BJ (cell line): Measurements from ENCODE around the gene ENOSF1. TPM values are rescaled to one million over a fixed set of nuclear protein-coding genes. Genes with fewer than 3 reads are reported as not detected.

ENCODE experiments used
- CTCF ChIA-PET: fragments of 350-600 bp; formaldehyde crosslinking; extraction: SDS; loops from one replicate; lab custom pipeline; 2021; ENCODE audit warnings: antibody characterized with exemption, inconsistent platforms; lab: Yijun Ruan, JAX
- POLR2A ChIA-PET: fragments of 300-600 bp; sonication (Branson Sonifier 250); formaldehyde crosslinking; extraction: SDS; loops from one replicate; lab custom pipeline; 2021; ENCODE audit warnings: antibody characterized with exemption; lab: Charles Lee
- DNase-seq: peaks from one replicate; pipeline ENCODE4 v3.0.0-alpha.2; 2011; ENCODE audit warnings: low read depth
- H3K27me3 ChIP-seq: 2 replicates; pipeline ENCODE4 v1.6.0; 2011; ENCODE audit warnings: low read length; ENCODE audit not compliant: control insufficient read depth, insufficient read depth
- H3K36me3 ChIP-seq: 2 replicates; pipeline ENCODE4 v1.5.1; 2011; ENCODE audit warnings: low read length; ENCODE audit not compliant: control insufficient read depth, insufficient read depth
- H3K4me3 ChIP-seq: 2 replicates; pipeline ENCODE4 v1.5.1; 2011; ENCODE audit warnings: low read depth, mild to moderate bottlenecking, control low read depth, low read length
- polyA plus RNA-seq: library from polyadenylated mRNA; depleted of rRNA; stranded (reverse); fragments of >200 nt; gene quantifications from 2 replicates; pipeline ENCODE4 v1.2.3, GENCODE V29; 2011
- TF ChIP-seq, protein P1 (sequence below): IDR thresholded peaks from 2 replicates; pipeline ENCODE4 v1.5.1; 2011; ENCODE audit warnings: low read depth, mild to moderate bottlenecking, control low read depth, inconsistent platforms, low read length, moderate library complexity; ENCODE audit not compliant: insufficient read depth

Gene ENOSF1
- polyA plus RNA-seq, 1 experiment: 16.4 TPM

DNA sequence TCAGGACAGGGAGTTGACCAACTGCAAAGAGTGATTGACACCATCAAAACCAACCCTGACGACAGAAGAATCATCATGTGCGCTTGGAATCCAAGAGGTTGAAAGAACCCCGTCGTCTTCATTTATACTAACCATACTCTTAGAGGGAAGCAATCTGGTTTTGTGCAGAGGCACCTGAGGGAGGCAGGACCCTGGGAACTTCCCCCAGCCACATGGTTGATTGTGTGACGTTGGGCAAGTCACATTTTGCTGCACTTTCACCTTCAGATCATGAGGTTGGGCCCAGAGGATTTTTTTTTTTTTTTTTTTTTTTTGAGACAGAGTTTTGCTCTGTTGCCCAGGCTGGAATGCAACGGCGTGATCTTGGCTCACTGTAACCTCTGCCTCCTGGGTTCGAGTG is 43.4 kb downstream of the ENOSF1 start:
- no peak overlapping the region for H3K4me3 ChIP-seq
- TF ChIP-seq, protein P1, sequence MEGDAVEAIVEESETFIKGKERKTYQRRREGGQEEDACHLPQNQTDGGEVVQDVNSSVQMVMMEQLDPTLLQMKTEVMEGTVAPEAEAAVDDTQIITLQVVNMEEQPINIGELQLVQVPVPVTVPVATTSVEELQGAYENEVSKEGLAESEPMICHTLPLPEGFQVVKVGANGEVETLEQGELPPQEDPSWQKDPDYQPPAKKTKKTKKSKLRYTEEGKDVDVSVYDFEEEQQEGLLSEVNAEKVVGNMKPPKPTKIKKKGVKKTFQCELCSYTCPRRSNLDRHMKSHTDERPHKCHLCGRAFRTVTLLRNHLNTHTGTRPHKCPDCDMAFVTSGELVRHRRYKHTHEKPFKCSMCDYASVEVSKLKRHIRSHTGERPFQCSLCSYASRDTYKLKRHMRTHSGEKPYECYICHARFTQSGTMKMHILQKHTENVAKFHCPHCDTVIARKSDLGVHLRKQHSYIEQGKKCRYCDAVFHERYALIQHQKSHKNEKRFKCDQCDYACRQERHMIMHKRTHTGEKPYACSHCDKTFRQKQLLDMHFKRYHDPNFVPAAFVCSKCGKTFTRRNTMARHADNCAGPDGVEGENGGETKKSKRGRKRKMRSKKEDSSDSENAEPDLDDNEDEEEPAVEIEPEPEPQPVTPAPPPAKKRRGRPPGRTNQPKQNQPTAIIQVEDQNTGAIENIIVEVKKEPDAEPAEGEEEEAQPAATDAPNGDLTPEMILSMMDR: no peak
- CTCF ChIA-PET: interaction anchor here (2.2 kb wide), 1 partner anchor 11 kb away, joined by 8 read pairs; no protein-coding TSS in a partner anchor
- H3K27me3 ChIP-seq: no peaks in the 10 kb centered on the region
- POLR2A ChIA-PET: no interaction called here
- peaks cover 6% of the 10 kb centered on the region for H3K36me3 ChIP-seq
- DNase-seq: no peak

DNA sequence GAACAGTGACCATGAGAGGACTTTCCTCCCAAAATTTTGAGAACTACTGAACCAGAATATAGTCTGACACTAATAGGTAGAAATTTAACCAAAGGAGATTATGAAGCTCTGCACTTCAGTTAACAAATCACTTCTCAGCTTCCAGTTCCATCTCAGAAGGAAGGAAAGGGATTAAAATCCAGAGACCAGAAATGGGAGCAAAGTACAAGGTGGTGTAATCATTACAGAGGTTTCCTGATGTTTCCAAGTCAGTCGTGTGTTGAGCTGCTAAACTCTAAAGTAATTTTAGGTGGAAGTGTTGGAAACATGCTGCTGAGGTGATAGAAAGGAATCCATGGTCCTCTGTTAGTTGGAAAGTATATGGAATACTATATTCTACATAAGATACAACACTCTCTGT is 44.2 kb downstream of the ENOSF1 start:
- CTCF ChIA-PET: no interaction called here
- Histone ChIP-seq H3K4me3 (no peak overlapping the region), H3K27me3 (no peaks in the 10 kb centered on the region), H3K36me3 (peaks cover 6% of the 10 kb centered on the region)
- POLR2A ChIA-PET: no interaction called here
- no peak for DNase-seq
- TF ChIP-seq, protein P1: no peak

DNA sequence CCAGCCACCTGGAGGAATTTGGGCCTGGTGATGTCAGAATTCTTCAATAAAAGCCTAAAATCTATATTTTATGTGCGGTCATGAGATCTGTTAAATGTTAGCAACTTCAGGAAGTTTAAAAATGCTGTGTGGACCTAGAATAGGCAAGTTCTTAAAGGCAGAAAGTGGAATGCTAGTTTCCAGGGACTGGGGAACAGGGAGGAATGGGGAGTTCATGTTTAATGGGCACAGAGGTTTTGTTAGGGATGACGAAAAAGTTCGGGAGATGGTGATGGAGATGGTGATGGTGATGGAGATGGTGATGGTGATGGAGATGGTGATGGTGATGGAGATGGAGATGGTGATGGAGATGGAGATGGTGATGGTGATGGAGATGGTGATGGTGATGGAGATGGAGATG is 45.8 kb downstream of the ENOSF1 start:
- H3K27me3 ChIP-seq: no peaks in the 10 kb centered on the region

DNA sequence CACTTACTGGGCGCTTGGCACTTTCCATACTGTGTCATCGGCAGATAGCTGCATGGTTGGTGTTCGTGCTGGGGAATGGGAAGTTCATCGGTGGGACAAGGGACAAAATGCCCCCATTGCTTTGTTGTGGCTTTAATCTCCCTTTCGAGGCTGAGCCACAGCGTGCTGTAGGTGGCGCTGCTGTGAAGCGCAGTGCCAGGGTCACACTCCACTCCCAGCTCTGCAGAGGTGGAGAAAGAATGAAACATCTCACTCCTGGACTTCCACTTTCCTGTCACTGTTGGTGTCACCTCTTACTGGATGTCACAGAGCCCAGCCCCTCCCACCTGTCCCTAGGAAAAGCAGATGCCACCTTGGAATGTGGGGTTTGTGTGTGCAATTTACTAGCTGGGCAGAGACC is 46.3 kb downstream of the ENOSF1 start:
- POLR2A ChIA-PET: no interaction called here
- no peak overlapping the region for H3K4me3 ChIP-seq
- H3K27me3 ChIP-seq: no peaks in the 10 kb centered on the region
- TF ChIP-seq, protein P1: 0 out of 2 replicates have a peak, but pooled peaks have one; percentile 22
- H3K36me3 ChIP-seq: peaks cover 6% of the 10 kb centered on the region
- CTCF ChIA-PET: interaction anchor here (0.6 kb wide), 1 partner anchor 46 kb away, joined by 3 read pairs; the partner anchor contains the start of gene ENOSF1
- no peak for DNase-seq

More for the DNA sequence above, 45.8 kb downstream of the ENOSF1 start:
- CTCF ChIA-PET: interaction anchor here (0.6 kb wide), 1 partner anchor 46 kb away, joined by 3 read pairs; the partner anchor contains the start of gene ENOSF1
- H3K4me3 ChIP-seq: no peak overlapping the region
- POLR2A ChIA-PET: no interaction called here
- TF ChIP-seq, protein P1: no peak
- no peak for DNase-seq
- H3K36me3 ChIP-seq: peaks cover 6% of the 10 kb centered on the region

DNA sequence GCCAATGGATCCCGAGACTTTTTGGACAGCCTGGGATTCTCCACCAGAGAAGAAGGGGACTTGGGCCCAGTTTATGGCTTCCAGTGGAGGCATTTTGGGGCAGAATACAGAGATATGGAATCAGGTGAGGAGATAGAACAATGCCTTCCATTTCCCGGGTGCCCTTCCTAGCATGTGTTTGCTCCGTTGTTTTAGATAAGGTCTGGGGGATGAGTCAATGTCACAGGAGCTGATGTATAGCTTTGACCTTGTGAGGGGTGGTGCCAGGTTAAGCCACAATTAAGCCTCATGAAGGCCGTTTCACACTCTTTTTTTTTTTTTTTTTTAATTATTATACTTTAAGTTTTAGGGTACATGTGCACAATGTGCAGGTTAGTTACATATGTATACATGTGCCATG is 50.2 kb downstream of the ENOSF1 start:
- H3K36me3 ChIP-seq: no peaks in the 10 kb centered on the region; the same call in 1 of the 2 replicates
- POLR2A ChIA-PET: no interaction called here
- DNase-seq: no peak
- no peak overlapping the region for H3K4me3 ChIP-seq
- TF ChIP-seq, protein P1: no peak
- CTCF ChIA-PET: no interaction called here
- H3K27me3 ChIP-seq: no peaks in the 10 kb centered on the region
